ENCODE results near the gene ABHD4. TPM values are rescaled to one million over a fixed set of nuclear protein-coding genes. Genes with fewer than 3 reads are reported as not detected.

ABHD4 gene
- polyA plus RNA-seq, 4 donors = 11.5 to 38.7 (median 26.6) TPM

DNA sequence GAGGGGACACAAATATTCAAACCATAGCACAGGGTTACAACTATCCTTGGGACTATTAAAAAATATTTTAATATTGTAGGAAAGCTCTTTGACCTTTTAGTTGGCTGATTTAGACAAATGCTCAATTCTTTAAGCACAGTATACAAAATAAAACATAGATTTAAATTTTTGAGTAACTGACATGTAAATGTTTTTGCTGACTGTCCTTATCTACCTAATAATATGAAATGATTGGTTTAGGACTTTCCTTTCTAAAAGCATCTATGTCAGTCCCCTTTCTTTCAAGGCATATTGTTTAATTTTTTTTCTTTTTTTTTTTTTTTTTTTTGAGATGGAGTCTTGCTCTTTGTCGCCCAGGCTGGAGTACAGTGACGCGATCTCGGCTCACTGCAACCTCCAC, 62.6 kb downstream of the ABHD4 start:
- H3K9me3 ChIP-seq (ENCODE audit: control insufficient read depth in 2 of 2, insufficient read depth in 1 of 2, low read depth in 1 of 2, low read length in 1 of 2) = no peaks in the 10 kb centered on the region

More for the DNA sequence above, 62.6 kb downstream of the ABHD4 start:
- no peak for FAIRE-seq
- no peak overlapping the region for H3K27ac ChIP-seq (ENCODE audit: low read depth in 1 of 3, low read length in 2 of 3)
- H3K36me3 ChIP-seq (ENCODE audit: control insufficient read depth in 3 of 3, insufficient read depth in 2 of 3, low read depth in 1 of 3, low read length in 3 of 3) = no peaks in the 10 kb centered on the region
- 97 to 99% (median 98%) methylated on average over 4 of the region's 4 CpGs for WGBS, 3 donors
- H3K27me3 ChIP-seq (ENCODE audit: control insufficient read depth in 3 of 3, insufficient read depth in 3 of 3, low read length in 3 of 3) = no peaks in the 10 kb centered on the region
- no peak for DNase-seq
- peaks cover 3 to 25% (median 4%) of the 10 kb centered on the region in 3 donors for H3K4me1 ChIP-seq (ENCODE audit: control insufficient read depth in 3 of 3, insufficient read depth in 2 of 3, low read depth in 1 of 3, low read length in 2 of 3)
- no peak overlapping the region for H3K4me3 ChIP-seq (ENCODE audit: low read depth in 1 of 3, low read length in 3 of 3)

Other genes starting within 250 kb of the ABHD4 start
- gene DAD1, start 9.1 kb upstream of the ABHD4 start, polyA plus RNA-seq = 100 to 1,000 TPM; 147 to 313 (median 225) TPM
- gene OR6J1, start 46.1 kb downstream of the ABHD4 start, polyA plus RNA-seq = not detected
- 100 to 1,000 TPM; 101 to 128 (median 117) TPM for gene OXA1L, start 168.4 kb downstream of the ABHD4 start, polyA plus RNA-seq
- gene SLC7A7, start 217.1 kb downstream of the ABHD4 start, polyA plus RNA-seq = 100 to 1,000 TPM in 3 of 4 donors, 10 to 100 TPM in 1; 52.9 to 697 (median 287) TPM
- gene MRPL52, start 231.6 kb downstream of the ABHD4 start, polyA plus RNA-seq = 100 to 1,000 TPM; 106 to 164 (median 132) TPM
- 100 to 1,000 TPM in 1 of 4 donors, 10 to 100 TPM in 2, 1 to 10 TPM in 1; 6.9 to 105 (median 58.2) TPM for gene MMP14, start 238.3 kb downstream of the ABHD4 start, polyA plus RNA-seq

All from small intestine (tissue), 7 donors.